Measurements from ENCODE around the gene ADGRV1. TPM values are rescaled to one million over a fixed set of nuclear protein-coding genes. Genes with fewer than 3 reads are reported as not detected.

Gene ADGRV1
- total RNA-seq, 1 donor from 2014 or later, result 10.0 TPM

DNA sequence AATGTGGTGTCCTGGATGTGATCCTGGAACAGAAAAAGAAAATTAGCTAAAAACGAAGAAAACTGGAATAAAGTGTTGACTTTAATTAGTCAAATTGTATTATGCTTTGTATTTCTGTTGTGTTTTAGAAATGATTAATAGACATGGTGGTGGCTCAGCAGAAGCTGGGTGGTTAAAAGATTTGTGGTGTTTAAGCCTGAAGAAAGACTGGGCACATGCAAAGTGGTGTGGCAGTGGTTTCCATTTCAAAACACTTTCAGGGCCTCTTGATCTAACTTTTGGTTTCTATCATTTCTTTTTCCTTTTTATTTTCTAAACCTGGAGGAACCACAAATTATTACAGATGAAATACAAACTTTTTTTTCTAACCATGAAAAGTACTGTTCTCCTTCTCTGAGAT is 44.1 kb downstream of the ADGRV1 start:
- no peak overlapping the region for H3K9ac ChIP-seq (ENCODE audit: low read length)
- no peak overlapping the region for H3K27ac Mint-ChIP-seq (ENCODE audit: unreplicated experiment)
- H2AFZ ChIP-seq (ENCODE audit: low read depth, low read length), result no peak overlapping the region
- H3K27ac ChIP-seq (ENCODE audit: low read depth, low read length), result no peak overlapping the region
- no peak for DNase-seq (ENCODE audit: low read depth)
- no peaks in the 10 kb centered on the region for H3K79me2 ChIP-seq (ENCODE audit: insufficient read depth, low read length)
- TF ChIP-seq CTCF (IDR thresholded peaks at IDR 0.05; ENCODE audit: insufficient read depth, low read depth, low read length) (no peak), EZH2 (IDR thresholded peaks at IDR 0.05; ENCODE audit: insufficient read depth, low read length) (no peak)
- H3K27me3 ChIP-seq (ENCODE audit: insufficient read depth, low read length), result no peaks in the 10 kb centered on the region
- H3K9me3 Mint-ChIP-seq (ENCODE audit: unreplicated experiment), result no peaks in the 10 kb centered on the region
- H3K4me1 Mint-ChIP-seq (ENCODE audit: low read depth, unreplicated experiment), result peaks cover 5% of the 10 kb centered on the region
- H3K4me3 Mint-ChIP-seq (ENCODE audit: unreplicated experiment), result no peak overlapping the region
- H4K20me1 ChIP-seq (ENCODE audit: insufficient read depth, low read length), result no peaks in the 10 kb centered on the region
- no peak overlapping the region for H3K4me2 ChIP-seq (ENCODE audit: low read length)
- no peaks in the 10 kb centered on the region for H3K9me3 ChIP-seq (ENCODE audit: insufficient read depth, low read depth, low read length)
- H3K4me1 ChIP-seq (ENCODE audit: insufficient read depth, low read length), result peaks cover 4% of the 10 kb centered on the region
- no peak overlapping the region for H3K4me3 ChIP-seq (ENCODE audit: insufficient read depth, low read depth, low read length)
- FAIRE-seq, result no peak
- no peaks in the 10 kb centered on the region for H3K36me3 ChIP-seq (ENCODE audit: insufficient read depth, low read length)
- H3K27me3 Mint-ChIP-seq (ENCODE audit: low read depth, unreplicated experiment), result no peaks in the 10 kb centered on the region
- H3K36me3 Mint-ChIP-seq (ENCODE audit: low read depth, unreplicated experiment), result peaks cover 1% of the 10 kb centered on the region

- H4K20me1 ChIP-seq (ENCODE audit: insufficient read depth, low read length), result no peaks in the 10 kb centered on the region
- Mint-ChIP-seq H3K9me3 (ENCODE audit: unreplicated experiment) (no peaks in the 10 kb centered on the region), H3K27me3 (ENCODE audit: low read depth, unreplicated experiment) (no peaks in the 10 kb centered on the region), H3K36me3 (ENCODE audit: low read depth, unreplicated experiment) (peaks cover 1% of the 10 kb centered on the region), H3K27ac (ENCODE audit: unreplicated experiment) (no peak overlapping the region), H3K4me1 (ENCODE audit: low read depth, unreplicated experiment) (peaks cover 5% of the 10 kb centered on the region), H3K4me3 (ENCODE audit: unreplicated experiment) (no peak overlapping the region)
- FAIRE-seq, result no peak
- no peaks in the 10 kb centered on the region for H3K9me3 ChIP-seq (ENCODE audit: insufficient read depth, low read depth, low read length)
- TF ChIP-seq EZH2 (IDR thresholded peaks at IDR 0.05; ENCODE audit: insufficient read depth, low read length) (no peak), CTCF (IDR thresholded peaks at IDR 0.05; ENCODE audit: insufficient read depth, low read depth, low read length) (no peak)
- no peak overlapping the region for H3K4me3 ChIP-seq (ENCODE audit: insufficient read depth, low read depth, low read length)
- H3K4me2 ChIP-seq (ENCODE audit: low read length), result no peak overlapping the region
- peaks cover 4% of the 10 kb centered on the region for H3K4me1 ChIP-seq (ENCODE audit: insufficient read depth, low read length)
- no peak overlapping the region for H3K27ac ChIP-seq (ENCODE audit: low read depth, low read length)
- no peak for DNase-seq (ENCODE audit: low read depth)
- H2AFZ ChIP-seq (ENCODE audit: low read depth, low read length), result no peak overlapping the region
- no peaks in the 10 kb centered on the region for H3K27me3 ChIP-seq (ENCODE audit: insufficient read depth, low read length)
- no peaks in the 10 kb centered on the region for H3K36me3 ChIP-seq (ENCODE audit: insufficient read depth, low read length)
- no peak overlapping the region for H3K9ac ChIP-seq (ENCODE audit: low read length)
- H3K79me2 ChIP-seq (ENCODE audit: insufficient read depth, low read length), result no peaks in the 10 kb centered on the region
Measured at GRCh38 chr5:90606539-90606938, 47.9 kb downstream of the ADGRV1 start.

DNA sequence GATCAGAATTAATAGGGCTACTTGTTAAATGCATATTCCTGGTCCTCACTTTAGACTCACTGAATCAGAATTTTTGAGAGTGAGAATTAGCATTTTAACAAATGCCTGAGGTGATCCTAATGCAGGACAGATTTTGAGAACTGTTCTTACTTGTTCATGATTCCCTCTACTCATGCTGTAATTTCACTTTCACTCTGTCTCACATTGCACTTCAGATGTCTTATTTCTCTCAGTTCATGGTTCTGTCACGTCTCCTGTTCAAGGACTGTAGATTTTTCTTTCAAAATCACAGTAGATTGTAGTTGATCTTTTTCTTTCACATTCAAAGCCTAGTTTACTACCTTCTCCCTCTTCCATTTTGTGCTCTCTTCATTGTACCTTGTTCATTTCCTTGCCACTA is 54.3 kb downstream of the ADGRV1 start:
- H2AFZ ChIP-seq (ENCODE audit: low read depth, low read length), result peak overlapping the region; percentile 1
- Mint-ChIP-seq H3K36me3 (ENCODE audit: low read depth, unreplicated experiment) (no peaks in the 10 kb centered on the region), H3K27ac (ENCODE audit: unreplicated experiment) (no peak overlapping the region), H3K27me3 (ENCODE audit: low read depth, unreplicated experiment) (no peaks in the 10 kb centered on the region), H3K4me3 (ENCODE audit: unreplicated experiment) (no peak overlapping the region), H3K4me1 (ENCODE audit: low read depth, unreplicated experiment) (peaks cover 2% of the 10 kb centered on the region), H3K9me3 (ENCODE audit: unreplicated experiment) (no peaks in the 10 kb centered on the region)
- H3K4me3 ChIP-seq (ENCODE audit: insufficient read depth, low read depth, low read length), result no peak overlapping the region
- FAIRE-seq (no peak), DNase-seq (ENCODE audit: low read depth) (no peak)
- H3K27me3 ChIP-seq (ENCODE audit: insufficient read depth, low read length), result no peaks in the 10 kb centered on the region
- no peak overlapping the region for H3K27ac ChIP-seq (ENCODE audit: low read depth, low read length)
- H3K4me1 ChIP-seq (ENCODE audit: insufficient read depth, low read length), result peaks cover 3% of the 10 kb centered on the region
- H3K79me2 ChIP-seq (ENCODE audit: insufficient read depth, low read length), result no peaks in the 10 kb centered on the region
- H4K20me1 ChIP-seq (ENCODE audit: insufficient read depth, low read length), result no peaks in the 10 kb centered on the region
- TF ChIP-seq CTCF (IDR thresholded peaks at IDR 0.05; ENCODE audit: insufficient read depth, low read depth, low read length) (no peak), EZH2 (IDR thresholded peaks at IDR 0.05; ENCODE audit: insufficient read depth, low read length) (no peak)
- no peaks in the 10 kb centered on the region for H3K9me3 ChIP-seq (ENCODE audit: insufficient read depth, low read depth, low read length)
- H3K9ac ChIP-seq (ENCODE audit: low read length), result no peak overlapping the region
- H3K36me3 ChIP-seq (ENCODE audit: insufficient read depth, low read length), result no peaks in the 10 kb centered on the region
- peak overlapping the region; percentile 46 for H3K4me2 ChIP-seq (ENCODE audit: low read length)
